ENCODE results near the gene GPR176. TPM values are rescaled to one million over a fixed set of nuclear protein-coding genes. Genes with fewer than 3 reads are reported as not detected.

The GPR176 gene
- total RNA-seq, 1 experiment from 2014 or later = 9.8 TPM

DNA sequence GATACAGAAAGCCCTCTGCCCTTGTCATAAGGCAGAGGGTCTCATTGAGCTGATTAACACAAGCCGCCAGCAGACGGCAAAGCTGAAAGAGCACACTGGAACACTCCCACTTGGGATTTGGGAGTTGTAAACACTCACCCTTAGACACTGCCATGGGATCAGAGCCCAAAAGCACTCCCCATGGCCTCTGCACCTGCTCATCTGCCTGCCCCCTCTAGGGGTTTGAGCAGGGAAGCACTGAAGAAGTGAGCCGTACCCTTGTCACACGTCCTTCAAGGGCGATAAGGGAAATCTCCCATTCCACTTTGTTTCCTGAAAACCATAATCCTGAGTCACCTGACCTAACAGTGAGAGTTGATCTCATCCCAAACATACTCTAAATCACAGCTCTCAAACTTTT is 152.1 kb downstream of the GPR176 start:
- Mint-ChIP-seq H3K36me3 (ENCODE audit: insufficient read depth, unreplicated experiment) (no peaks in the 10 kb centered on the region), H3K9me3 (ENCODE audit: unreplicated experiment) (no peaks in the 10 kb centered on the region), H3K27me3 (ENCODE audit: insufficient read depth, unreplicated experiment) (no peaks in the 10 kb centered on the region), H3K4me3 (ENCODE audit: unreplicated experiment) (no peak overlapping the region), H3K27ac (ENCODE audit: unreplicated experiment) (no peak overlapping the region), H3K4me1 (ENCODE audit: low read depth, unreplicated experiment) (no peaks in the 10 kb centered on the region)
- no peaks in the 10 kb centered on the region for H3K27me3 ChIP-seq (replicated peaks; ENCODE audit: control insufficient read depth, insufficient read depth, low read length)
- BruUV-seq (replicated peaks) = no TSS peak
- no peak for TF ChIP-seq CTCF (IDR thresholded peaks at IDR 0.05; ENCODE audit: insufficient read depth in 1 of 2, low read depth in 1 of 2, low read length in 1 of 2, severe bottlenecking in 1 of 2, unreplicated experiment in 1 of 2)
- no peak for DNase-seq
- H3K36me3 ChIP-seq (ENCODE audit: control insufficient read depth, insufficient read depth, low read length) = no peaks in the 10 kb centered on the region
- no peak overlapping the region for H3K4me3 ChIP-seq (ENCODE audit: low read depth, low read length)
- POLR2A ChIA-PET = no interaction called here
- no peaks in the 10 kb centered on the region for H3K9me3 ChIP-seq
- CTCF ChIA-PET = interaction anchor here (0.6 kb wide), 1 partner anchor 9 kb away, joined by 3 read pairs; no protein-coding TSS in a partner anchor
- no peaks in the 10 kb centered on the region for H3K4me1 ChIP-seq
- intact Hi-C loops (cut with micrococcal nuclease; ENCODE audit: unreplicated experiment) = no loop called here

GRCh38 chr15:39761006-39761405 is 159.1 kb downstream of the GPR176 start:
- Mint-ChIP-seq H3K4me1 (ENCODE audit: low read depth, unreplicated experiment) (peaks cover 11% of the 10 kb centered on the region), H3K27ac (ENCODE audit: unreplicated experiment) (no peak overlapping the region), H3K36me3 (ENCODE audit: insufficient read depth, unreplicated experiment) (no peaks in the 10 kb centered on the region), H3K4me3 (ENCODE audit: unreplicated experiment) (no peak overlapping the region), H3K9me3 (ENCODE audit: unreplicated experiment) (peaks cover 20% of the 10 kb centered on the region), H3K27me3 (ENCODE audit: insufficient read depth, unreplicated experiment) (no peaks in the 10 kb centered on the region)
- no peak for DNase-seq
- intact Hi-C loops (cut with micrococcal nuclease; ENCODE audit: unreplicated experiment) = no loop called here
- H3K27me3 ChIP-seq (replicated peaks; ENCODE audit: control insufficient read depth, insufficient read depth, low read length) = no peaks in the 10 kb centered on the region
- TF ChIP-seq CTCF (IDR thresholded peaks at IDR 0.05; ENCODE audit: insufficient read depth in 1 of 2, low read depth in 1 of 2, low read length in 1 of 2, severe bottlenecking in 1 of 2, unreplicated experiment in 1 of 2) = no peak
- POLR2A ChIA-PET = no interaction called here
- CTCF ChIA-PET = no interaction called here
- no TSS peak for BruUV-seq (replicated peaks)
- no peaks in the 10 kb centered on the region for H3K36me3 ChIP-seq (ENCODE audit: control insufficient read depth, insufficient read depth, low read length)
- H3K4me1 ChIP-seq = peaks cover 5% of the 10 kb centered on the region; the same call in 1 of the 2 replicates
- no peaks in the 10 kb centered on the region for H3K9me3 ChIP-seq
- H3K4me3 ChIP-seq (ENCODE audit: low read depth, low read length) = no peak overlapping the region

GRCh38 chr15:39756806-39757522 is 163.1 kb downstream of the GPR176 start:
- Histone ChIP-seq H3K36me3 (ENCODE audit: control insufficient read depth, insufficient read depth, low read length) (no peaks in the 10 kb centered on the region), H3K9me3 (no peaks in the 10 kb centered on the region), H3K27me3 (replicated peaks; ENCODE audit: control insufficient read depth, insufficient read depth, low read length) (no peaks in the 10 kb centered on the region), H3K4me1 (peaks cover 7% of the 10 kb centered on the region; the same call in 1 of the 2 replicates), H3K4me3 (ENCODE audit: low read depth, low read length) (no peak overlapping the region)
- Mint-ChIP-seq H3K36me3 (ENCODE audit: insufficient read depth, unreplicated experiment) (no peaks in the 10 kb centered on the region), H3K9me3 (ENCODE audit: unreplicated experiment) (peaks cover 26% of the 10 kb centered on the region), H3K4me3 (ENCODE audit: unreplicated experiment) (no peak overlapping the region), H3K27ac (ENCODE audit: unreplicated experiment) (peak overlapping the region; percentile 45), H3K4me1 (ENCODE audit: low read depth, unreplicated experiment) (peaks cover 24% of the 10 kb centered on the region), H3K27me3 (ENCODE audit: insufficient read depth, unreplicated experiment) (no peaks in the 10 kb centered on the region)
- no TSS peak for BruUV-seq (replicated peaks)
- intact Hi-C loops (cut with micrococcal nuclease; ENCODE audit: unreplicated experiment) = loop anchor here (1.0 to 5.0 kb wide), 6 partner anchors 27 to 584 kb away; partner anchors contain the start of gene THBS1
- ChIA-PET POLR2A (interaction anchor here (0.5 to 1.5 kb wide), 2 partner anchors 54 to 176 kb away, joined by 7 read pairs; partner anchors contain the start of gene THBS1), CTCF (interaction anchor here (0.6 to 2.8 kb wide), 19 partner anchors 21 to 584 kb away, joined by 3 to 52 read pairs (median 4); partner anchors contain the start of genes EIF2AK4, FSIP1 and THBS1)
- TF ChIP-seq CTCF (IDR thresholded peaks at IDR 0.05; ENCODE audit: insufficient read depth in 1 of 2, low read depth in 1 of 2, low read length in 1 of 2, severe bottlenecking in 1 of 2, unreplicated experiment in 1 of 2) = peak; percentile 56 to 74
- DNase-seq = peak in 1 of 2 experiments; percentile 58
